GM23248 (cell line): ENCODE measurements around the gene QSOX1. TPM values are rescaled to one million over a fixed set of nuclear protein-coding genes. Genes with fewer than 3 reads are reported as not detected.
A peak's percentile ranks its signal among the peaks of the same experiment; 100 is the strongest.

Experiments
- DNase-seq: peaks from one replicate; pipeline ENCODE4 v3.0.0-alpha.2; 2015
- H2AFZ ChIP-seq: fragments of 200-600 bp; sonication (generic); 2 replicates; pipeline ENCODE4 v1.6.1; 2016; ENCODE audit warnings: antibody characterized with exemption
- H3F3A ChIP-seq: fragments of 200-600 bp; sonication (generic); 2 replicates; pipeline ENCODE4 v1.6.1; 2016; ENCODE audit warnings: mild to moderate bottlenecking, antibody characterized with exemption, mixed run types; ENCODE audit not compliant: insufficient read depth
- H3K27ac ChIP-seq: fragments of 200-600 bp; sonication (generic); 2 replicates; pipeline ENCODE4 v1.5.1; 2016; ENCODE audit warnings: mild to moderate bottlenecking
- H3K27me3 ChIP-seq: fragments of 200-600 bp; sonication (generic); replicated peaks from 2 replicates; pipeline ENCODE4 v1.6.1; 2016; ENCODE audit warnings: mild to moderate bottlenecking; ENCODE audit not compliant: insufficient read depth
- H3K36me3 ChIP-seq: fragments of 200-600 bp; sonication (generic); 2 replicates; pipeline ENCODE4 v1.6.1; 2016; ENCODE audit warnings: low read depth, mild to moderate bottlenecking
- H3K4me1 ChIP-seq: fragments of 200-600 bp; sonication (generic); 2 replicates; pipeline ENCODE4 v1.6.1; 2016; ENCODE audit warnings: mild to moderate bottlenecking; ENCODE audit not compliant: insufficient read depth
- H3K4me2 ChIP-seq: fragments of 200-600 bp; sonication (generic); one replicate; pipeline ENCODE4 v1.6.1; 2016; ENCODE audit warnings: mild to moderate bottlenecking; ENCODE audit not compliant: unreplicated experiment
- H3K4me3 ChIP-seq: fragments of 200-600 bp; sonication (generic); 2 replicates; pipeline ENCODE4 v1.5.1; 2016; ENCODE audit warnings: mild to moderate bottlenecking
- H3K79me2 ChIP-seq: fragments of 200-600 bp; sonication (generic); 2 replicates; pipeline ENCODE4 v1.6.1; 2016; ENCODE audit warnings: mild to moderate bottlenecking; ENCODE audit not compliant: insufficient read depth
- H3K9ac ChIP-seq: fragments of 200-600 bp; sonication (generic); 2 replicates; pipeline ENCODE4 v1.6.1; 2016; ENCODE audit warnings: mild to moderate bottlenecking
- H3K9me2 ChIP-seq: fragments of 200-600 bp; sonication (generic); 2 replicates; pipeline ENCODE4 v1.6.1; 2016; ENCODE audit warnings: mixed run types, mild to moderate bottlenecking, moderate library complexity; ENCODE audit not compliant: insufficient read depth
- H3K9me3 ChIP-seq: fragments of 200-600 bp; sonication (generic); one replicate; pipeline ENCODE4 v1.6.1; 2017; ENCODE audit warnings: low read depth
- H4K20me1 ChIP-seq: fragments of 200-600 bp; sonication (generic); 2 replicates; pipeline ENCODE4 v1.6.0; 2016; ENCODE audit not compliant: insufficient read depth
- EZH2 ChIP-seq: fragments of 200-600 bp; sonication (generic); IDR thresholded peaks from 2 replicates; pipeline ENCODE4 v1.6.1; 2018; ENCODE audit warnings: antibody characterized with exemption, mild to moderate bottlenecking; ENCODE audit not compliant: insufficient read depth, poor library complexity, severe bottlenecking
- EZH2phosphoT487 ChIP-seq: fragments of 200-600 bp; sonication (generic); IDR thresholded peaks from 2 replicates; pipeline ENCODE4 v1.6.1; 2018; ENCODE audit warnings: antibody characterized with exemption, moderate library complexity, mild to moderate bottlenecking, low read depth; ENCODE audit not compliant: insufficient read depth
- WGBS, 2 experiments: methylation state at CpG; one replicate each; pipeline ENCODE4 v1.1.6; 2015 to 2017; ENCODE audit warnings: low lambda C conversion rate in 2 of 2, low coverage in 1 of 2; ENCODE audit errors: missing lambda C conversion rate in 2 of 2; 5-methylcytosine and 5-hydroxymethylcytosine counted together
- in situ Hi-C: fragments of 300-500 bp; cut with MboI; formaldehyde crosslinking; loops from 2 replicates; pipeline ENCODE4 v1.15.0; 2020
- polyA plus RNA-seq: library from polyadenylated mRNA; unstranded; fragments of >200 nt; fragmentation: Nextera tagmentation; extraction: Ambion mirVana; gene quantifications from 2 replicates; pipeline ENCODE4 v1.2.1, GENCODE V29; 2016
- total RNA-seq: library from RNA; depleted of rRNA; stranded (reverse); fragments of >200 nt; shearing (Covaris generic); gene quantifications from 2 replicates; pipeline ENCODE4 v1.2.3, GENCODE V29; 2014

The QSOX1 gene
- total and polyA plus RNA-seq, 2 experiments from 2014 or later: 270 to 519 TPM

DNA sequence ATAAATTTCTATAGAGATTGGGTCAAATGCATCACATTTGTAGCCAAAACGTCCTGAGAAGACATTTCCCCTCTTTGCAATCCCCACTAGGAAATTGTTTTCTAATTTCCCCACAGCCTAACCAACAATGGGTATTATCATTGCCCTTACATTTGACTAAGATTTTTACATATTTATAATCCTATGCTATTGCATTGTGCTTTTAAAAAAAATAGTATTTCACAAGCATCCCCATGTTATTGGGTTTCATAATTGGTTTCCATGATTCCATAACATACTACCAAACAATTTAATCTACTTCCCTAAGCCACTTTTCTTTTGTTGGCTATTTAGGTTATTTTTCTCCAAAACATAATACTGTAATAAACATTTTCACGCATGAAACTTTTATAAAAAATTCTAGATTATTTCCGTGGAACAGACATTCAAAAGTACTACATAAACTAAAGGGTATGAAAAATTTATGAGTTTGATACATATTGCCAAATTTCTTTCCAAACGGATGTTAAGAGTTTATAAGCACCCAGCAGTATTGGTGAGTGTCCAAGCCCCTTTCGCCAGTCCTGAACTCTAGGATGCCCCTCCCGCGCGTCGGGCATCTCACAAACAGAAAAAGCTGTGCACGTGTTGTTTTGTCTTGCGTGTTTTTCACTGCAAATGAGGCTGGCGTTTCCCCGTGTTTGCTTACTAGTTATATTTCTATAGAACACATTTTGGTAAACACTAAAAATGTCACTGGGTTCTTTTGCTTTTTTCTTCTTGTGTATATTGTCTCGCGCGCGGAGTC lies 73.4 kb downstream of the QSOX1 start:
- WGBS, 2 experiments: 31 to 33% methylated on average over 17 of the region's 17 CpGs
- Histone ChIP-seq H2AFZ (no peak overlapping the region), H3K9me2 (no peaks in the 10 kb centered on the region), H3K27ac (no peak overlapping the region), H3K9ac (no peak overlapping the region), H3F3A (0 out of 2 replicates have a peak, but pooled peaks cover 9% of the 10 kb centered on the region), H3K4me1 (no peaks in the 10 kb centered on the region), H3K36me3 (no peaks in the 10 kb centered on the region), H4K20me1 (no peaks in the 10 kb centered on the region), H3K4me2 (no peak overlapping the region), H3K9me3 (no peaks in the 10 kb centered on the region), H3K4me3 (no peak overlapping the region), H3K27me3 (peaks cover 84% of the 10 kb centered on the region), H3K79me2 (no peaks in the 10 kb centered on the region)
- no peak for TF ChIP-seq EZH2phosphoT487
- TF ChIP-seq EZH2: peak; percentile 62
- no peak for DNase-seq
- in situ Hi-C loops: no loop called here

DNA sequence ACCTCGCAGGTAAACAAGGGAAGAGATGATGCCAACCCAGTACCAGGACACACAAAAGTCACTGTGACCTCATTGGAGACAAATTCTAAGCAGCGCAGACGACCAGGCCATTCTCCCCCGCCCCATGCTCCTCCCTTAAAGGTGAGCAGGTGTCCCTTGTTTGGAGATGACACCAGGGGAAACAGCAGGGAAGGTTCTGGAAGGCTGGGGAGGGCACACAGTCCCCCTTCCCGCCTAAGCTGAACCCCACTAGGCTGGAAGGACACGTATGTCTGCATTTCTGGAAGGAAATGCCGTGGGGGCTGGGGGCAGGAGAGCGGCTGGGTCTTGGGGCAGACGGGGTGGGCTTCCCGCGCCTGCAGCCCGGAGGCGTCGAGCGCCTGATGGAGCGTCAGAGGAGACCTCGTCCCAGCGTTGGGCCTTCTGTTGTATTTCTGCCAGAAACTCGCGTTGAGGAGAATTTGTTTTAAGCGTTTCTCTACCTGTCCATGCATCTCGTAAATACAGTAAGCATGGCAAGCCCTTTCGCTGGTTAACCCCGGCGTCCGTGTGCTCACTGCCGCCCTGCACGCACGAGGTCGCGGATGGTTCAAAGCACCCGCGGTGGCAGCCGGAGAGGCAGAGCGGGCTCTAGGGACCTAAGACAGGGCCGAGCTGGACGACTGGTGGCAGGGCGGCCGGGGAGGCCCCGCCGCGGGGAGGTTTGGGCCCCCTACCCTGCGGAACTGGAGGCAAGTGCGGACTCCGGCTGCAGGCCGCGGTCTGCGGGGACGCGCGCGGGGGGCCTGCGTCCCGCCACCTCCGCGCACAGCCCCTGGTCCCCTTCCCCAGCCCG lies 74.2 kb downstream of the QSOX1 start:
- no peaks in the 10 kb centered on the region for H3K36me3 ChIP-seq
- no peaks in the 10 kb centered on the region for H3K4me1 ChIP-seq
- no peak overlapping the region for H3K9ac ChIP-seq
- peak overlapping the region; percentile 76 for H3K4me2 ChIP-seq
- peak overlapping the region; percentile 73 for H2AFZ ChIP-seq
- no peaks in the 10 kb centered on the region for H3K9me2 ChIP-seq
- H3K79me2 ChIP-seq: no peaks in the 10 kb centered on the region
- H4K20me1 ChIP-seq: no peaks in the 10 kb centered on the region
- WGBS, 2 experiments: 3 to 5% methylated on average over 39 to 42 of the region's 57 CpGs
- H3K27ac ChIP-seq: no peak overlapping the region
- peak overlapping the region; percentile 63 for H3K4me3 ChIP-seq
- in situ Hi-C loops: no loop called here
- H3F3A ChIP-seq: 0 out of 2 replicates have a peak, but pooled peaks cover 9% of the 10 kb centered on the region
- no peaks in the 10 kb centered on the region for H3K9me3 ChIP-seq
- TF ChIP-seq EZH2phosphoT487 (no peak), EZH2 (peak; percentile 56)
- peak; percentile 40 for DNase-seq
- H3K27me3 ChIP-seq: peaks cover 86% of the 10 kb centered on the region

GRCh38 chr1:180229483-180230415 lies 75.1 kb downstream of the QSOX1 start, which contains the start of gene LHX4:
TSS of gene LHX4 (plus strand) at chr1:180230264. CDS start at chr1:180230530, 266 bp downstream.
- Histone ChIP-seq H3K9me2 (no peaks in the 10 kb centered on the region), H3K27ac (no peak within 1 kb of the TSS), H3K4me3 (peak within 1 kb of the TSS; percentile 63), H2AFZ (peak within 1 kb of the TSS; percentile 73), H3F3A (0 out of 2 replicates have a peak, but pooled peaks cover 9% of the 10 kb centered on the region), H3K27me3 (peaks cover 85% of the 10 kb centered on the region), H3K4me1 (no peaks in the 10 kb centered on the region), H3K9me3 (no peaks in the 10 kb centered on the region), H3K36me3 (no peaks in the 10 kb centered on the region), H3K4me2 (peak within 1 kb of the TSS; percentile 80), H3K79me2 (no peaks in the 10 kb centered on the region), H4K20me1 (no peaks in the 10 kb centered on the region), H3K9ac (no peak within 1 kb of the TSS)
- in situ Hi-C loops: no loop called here
- 0 to 2% methylated on average over 34 to 87 of the region's 105 CpGs for WGBS, 2 experiments
- peak; percentile 55 for DNase-seq
- TF ChIP-seq EZH2: no peak

GRCh38 chr1:180230416-180230790 lies 75.7 kb downstream of the QSOX1 start:
- 0% methylated on average over 24 to 28 of the region's 28 CpGs for WGBS, 2 experiments
- Histone ChIP-seq H3K36me3 (no peaks in the 10 kb centered on the region), H3F3A (0 out of 2 replicates have a peak, but pooled peaks cover 9% of the 10 kb centered on the region), H4K20me1 (no peaks in the 10 kb centered on the region), H3K4me3 (peak overlapping the region; percentile 63), H3K9me3 (no peaks in the 10 kb centered on the region), H3K27ac (no peak overlapping the region), H3K4me1 (no peaks in the 10 kb centered on the region), H3K4me2 (peak overlapping the region; percentile 80), H3K9ac (no peak overlapping the region), H3K27me3 (peaks cover 86% of the 10 kb centered on the region), H2AFZ (peak overlapping the region; percentile 69), H3K79me2 (no peaks in the 10 kb centered on the region), H3K9me2 (no peaks in the 10 kb centered on the region)
- no peak for DNase-seq
- TF ChIP-seq EZH2 (peak; percentile 89), EZH2phosphoT487 (0 out of 2 replicates have a peak, but pooled peaks have one; percentile 53)
- in situ Hi-C loops: no loop called here
